GM21515 (cell line): ENCODE results near the gene CDY2B.
"Not testable (repeated sequence)": the region's sequence is repeated elsewhere in the genome, so short reads cannot be mapped to it uniquely, and the experiment has no call there.

Experiments
- ATAC-seq: cut with Tn5 transposase; IDR thresholded peaks from one replicate; pipeline ENCODE4 v1.9.1; 2021; ENCODE audit not compliant: unreplicated experiment

Gene CDY2B, protein sequence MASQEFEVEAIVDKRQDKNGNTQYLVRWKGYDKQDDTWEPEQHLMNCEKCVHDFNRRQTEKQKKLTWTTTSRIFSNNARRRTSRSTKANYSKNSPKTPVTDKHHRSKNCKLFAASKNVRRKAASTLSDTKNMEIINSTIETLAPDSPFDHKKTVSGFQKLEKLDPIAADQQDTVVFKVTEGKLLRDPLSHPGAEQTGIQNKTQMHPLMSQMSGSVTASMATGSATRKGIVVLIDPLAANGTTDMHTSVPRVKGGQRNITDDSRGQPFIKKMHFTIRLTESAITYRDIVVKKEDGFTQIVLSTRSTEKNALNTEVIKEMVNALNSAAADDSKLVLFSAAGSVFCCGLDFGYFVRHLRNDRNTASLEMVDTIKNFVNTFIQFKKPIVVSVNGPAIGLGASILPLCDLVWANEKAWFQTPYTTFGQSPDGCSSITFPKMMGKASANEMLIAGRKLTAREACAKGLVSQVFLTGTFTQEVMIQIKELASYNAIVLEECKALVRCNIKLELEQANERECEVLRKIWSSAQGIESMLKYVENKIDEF

DNA sequence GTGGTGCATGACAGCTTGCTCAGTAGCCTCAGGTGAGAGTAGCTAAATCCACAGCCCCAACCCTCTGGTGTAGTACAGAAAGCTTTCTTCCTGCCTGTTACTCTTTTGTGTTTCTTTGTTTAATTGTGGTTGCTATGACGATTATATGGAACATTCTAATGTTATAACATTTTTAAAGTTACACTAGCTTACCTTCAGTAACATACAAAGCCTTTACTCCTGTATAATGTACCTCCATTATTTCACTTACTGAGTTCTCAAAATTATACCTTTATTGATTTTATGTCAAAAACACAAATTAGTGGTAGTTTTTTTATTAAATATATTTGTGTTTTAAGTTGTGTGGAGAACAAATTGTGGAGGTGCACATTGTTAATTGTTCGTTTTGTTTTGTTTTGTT is at the start of gene CDY2B:
Gene CDY2B (minus strand): TSS at position 101 of the 400 bp plus-strand sequence. CDS start 328 bp downstream, outside the sequence.
- ATAC-seq = not testable (repeated sequence)

DNA sequence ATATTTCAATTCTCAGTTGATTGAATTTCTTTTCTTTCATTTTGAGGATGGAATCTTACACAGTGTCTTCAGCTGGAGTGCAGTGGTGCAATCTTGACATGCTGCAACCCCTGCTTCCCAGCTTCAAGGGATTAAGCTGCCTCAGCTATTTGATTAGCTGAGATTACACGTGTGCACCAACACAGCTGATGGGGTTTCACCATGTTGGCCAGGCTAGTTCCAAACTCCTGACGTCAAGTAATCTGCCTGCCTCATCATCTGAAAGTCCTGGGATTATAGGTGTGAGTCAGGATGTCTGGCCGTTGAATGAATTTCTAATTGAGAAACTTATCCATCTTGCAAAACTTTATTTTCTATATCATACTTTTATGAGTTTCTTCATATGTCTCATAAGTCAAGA is 28.0 kb upstream of the CDY2B start:
- ATAC-seq = not testable (repeated sequence)

DNA sequence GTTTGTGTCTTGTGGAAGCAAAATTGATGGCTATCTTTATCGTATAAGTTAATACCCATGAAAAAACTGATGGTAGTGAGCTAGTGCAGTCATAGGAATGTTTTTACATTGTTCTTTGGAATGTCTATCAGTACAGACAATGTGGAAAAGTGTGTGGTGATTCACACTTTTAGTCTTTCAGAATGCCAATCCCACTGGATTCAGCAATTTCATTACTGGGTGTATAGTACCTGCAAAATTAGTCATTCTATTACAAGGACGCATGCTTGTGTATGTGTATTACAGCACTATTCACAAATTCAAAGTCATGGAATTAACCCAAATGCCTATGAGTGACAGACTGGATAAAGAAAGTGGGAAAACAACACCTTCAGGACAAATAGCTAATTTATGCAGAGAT is 27.3 kb upstream of the CDY2B start:
- not testable (repeated sequence) for ATAC-seq

DNA sequence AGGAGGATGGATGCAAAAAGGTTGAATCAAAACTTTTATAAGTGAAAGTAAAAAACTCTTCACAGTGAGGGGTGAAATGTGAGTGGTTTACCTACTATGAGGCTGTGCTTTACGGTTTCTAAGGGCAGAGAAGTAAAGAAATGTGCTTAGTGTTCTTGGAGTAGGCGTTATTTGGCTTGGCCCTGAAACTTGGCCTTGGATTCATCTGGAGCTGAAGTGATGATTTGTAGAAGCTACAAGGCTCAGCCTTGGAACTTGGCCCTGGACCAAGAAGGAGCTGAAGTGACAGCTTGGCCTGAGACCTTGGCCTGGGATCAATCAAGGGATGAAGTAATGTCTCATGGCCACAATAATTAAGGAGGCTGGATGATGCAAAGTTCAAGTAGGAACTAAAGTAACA is 1.7 kb upstream of the CDY2B start:
- ATAC-seq = not testable (repeated sequence)

DNA sequence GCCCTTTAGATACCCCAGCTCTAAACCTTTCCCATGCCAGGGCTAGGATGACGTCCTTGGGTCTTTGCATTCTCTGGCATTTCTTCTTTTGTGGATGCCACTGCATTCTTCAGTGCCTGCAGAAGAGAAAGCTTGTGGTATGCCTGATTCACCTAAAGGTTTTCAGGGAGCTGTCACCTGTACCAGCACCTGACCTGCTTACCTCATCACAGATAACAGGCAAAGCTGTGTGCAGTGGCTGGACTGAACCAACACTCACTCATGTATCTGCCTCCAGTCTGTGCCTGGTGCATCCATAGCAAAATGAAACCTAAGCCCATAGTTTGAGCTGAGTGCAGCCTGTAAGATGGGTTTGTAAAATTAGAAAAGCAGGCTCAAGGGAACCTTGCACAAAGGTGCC is 3.3 kb downstream of the CDY2B start:
- not testable (repeated sequence) for ATAC-seq

DNA sequence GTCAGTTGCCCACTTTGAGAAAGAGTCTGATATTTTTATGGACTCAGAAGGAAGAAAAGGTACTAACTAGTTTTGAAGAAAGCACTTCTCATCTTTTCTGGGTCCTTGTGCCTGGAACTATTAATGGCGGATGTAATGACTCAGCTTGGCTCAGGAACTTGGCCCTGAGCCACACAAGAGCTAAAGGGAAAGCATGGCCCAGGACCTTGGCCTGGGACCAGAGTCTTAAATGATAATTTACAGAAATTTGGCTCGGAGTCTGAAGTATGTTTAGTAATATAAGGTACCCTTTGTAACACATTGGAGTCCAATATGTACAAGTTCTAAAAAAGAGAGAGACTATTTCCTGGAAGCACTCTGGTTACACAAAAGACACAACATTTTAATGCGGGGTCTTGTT is 4.6 kb downstream of the CDY2B start:
- ATAC-seq = not testable (repeated sequence)

DNA sequence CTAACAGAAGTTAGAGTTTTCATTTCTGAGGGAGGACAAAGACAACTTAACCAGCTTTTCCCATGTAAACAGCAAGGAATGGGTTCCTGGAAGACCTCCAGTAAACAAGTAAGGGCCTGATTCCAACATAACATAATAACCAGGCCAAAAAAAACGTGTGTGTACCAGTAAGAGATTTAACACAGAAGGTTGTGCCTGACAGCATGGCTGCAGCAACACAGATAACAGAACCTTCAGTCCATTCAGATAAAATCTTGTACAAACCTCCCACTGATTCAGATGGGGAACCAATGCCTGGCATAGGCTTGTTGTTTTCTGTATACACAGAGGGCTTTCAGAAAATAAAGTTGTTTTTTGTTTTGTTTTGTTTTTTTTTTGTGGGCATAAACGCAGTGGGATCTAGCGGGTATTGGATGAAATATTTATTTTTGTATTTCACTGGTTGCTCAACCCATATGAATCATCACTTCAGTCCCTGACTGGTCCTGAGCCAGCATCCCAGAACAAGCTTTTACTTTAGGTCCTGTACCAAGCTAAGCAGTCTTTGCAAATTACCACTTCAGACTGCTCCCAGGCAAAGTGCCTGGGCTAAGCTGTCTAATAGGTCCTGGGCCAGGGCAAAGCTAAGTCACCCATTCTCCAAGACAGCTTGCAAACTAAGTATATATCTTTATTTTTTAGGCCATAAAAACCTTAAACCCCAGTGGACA is 8.7 kb downstream of the CDY2B start:
- not testable (repeated sequence) for ATAC-seq

DNA sequence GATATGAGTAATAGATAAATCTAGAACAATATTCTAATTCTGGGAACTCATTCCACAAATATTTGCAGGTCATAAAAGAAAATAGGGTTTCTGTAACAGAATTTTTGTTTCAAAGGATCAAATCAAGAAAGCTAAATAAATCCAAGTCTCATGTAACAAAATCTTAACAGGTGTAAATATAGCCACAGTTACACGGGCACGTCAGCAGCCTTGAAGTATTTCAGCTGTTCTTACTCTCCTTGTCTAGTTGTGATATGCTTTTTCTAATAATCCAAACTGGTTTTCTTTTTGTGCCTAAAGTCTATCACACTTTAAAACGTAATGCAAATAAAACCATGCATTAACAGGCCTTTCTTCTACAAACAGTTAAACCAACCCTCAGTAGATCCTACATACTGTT is 9.3 kb downstream of the CDY2B start:
- not testable (repeated sequence) for ATAC-seq

DNA sequence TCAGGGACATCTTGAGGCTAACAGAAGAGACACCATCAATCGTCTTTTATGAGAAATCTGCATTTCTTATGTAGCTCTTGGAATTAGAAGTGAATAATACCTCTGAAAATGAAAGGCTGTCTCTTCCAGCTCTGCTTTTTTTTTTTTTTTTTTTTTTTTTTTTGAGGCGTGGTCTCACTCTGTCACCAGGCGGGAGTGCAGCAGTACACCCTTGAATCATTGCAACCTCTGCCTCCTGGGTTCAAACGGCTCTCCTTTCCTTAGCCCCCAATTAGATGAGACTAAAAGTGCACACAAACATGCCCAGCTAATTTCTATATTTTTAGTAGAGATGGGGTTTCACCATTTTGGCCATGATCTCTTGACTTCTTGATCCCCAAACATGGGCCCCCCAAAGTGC is 12.2 kb downstream of the CDY2B start:
- ATAC-seq = not testable (repeated sequence)

DNA sequence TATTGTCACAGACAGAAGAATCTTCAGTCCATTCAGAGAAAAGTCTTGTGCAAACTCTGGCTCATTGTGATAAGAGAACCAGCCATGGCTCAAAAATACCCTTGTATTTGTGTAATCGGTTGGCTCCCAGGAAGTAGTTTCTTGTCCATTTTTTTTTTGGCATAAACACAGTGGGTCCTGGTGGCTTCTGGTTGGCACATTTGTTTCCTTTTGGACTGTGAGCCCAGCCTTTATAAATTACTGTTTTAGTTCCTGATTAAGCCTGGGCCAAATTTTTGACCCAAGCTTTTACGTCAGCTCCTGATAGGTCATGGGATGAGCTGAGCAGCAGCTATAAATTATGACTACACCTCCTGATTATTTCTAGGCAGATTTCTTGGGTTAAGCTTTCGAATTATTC is 19.4 kb downstream of the CDY2B start:
- not testable (repeated sequence) for ATAC-seq

DNA sequence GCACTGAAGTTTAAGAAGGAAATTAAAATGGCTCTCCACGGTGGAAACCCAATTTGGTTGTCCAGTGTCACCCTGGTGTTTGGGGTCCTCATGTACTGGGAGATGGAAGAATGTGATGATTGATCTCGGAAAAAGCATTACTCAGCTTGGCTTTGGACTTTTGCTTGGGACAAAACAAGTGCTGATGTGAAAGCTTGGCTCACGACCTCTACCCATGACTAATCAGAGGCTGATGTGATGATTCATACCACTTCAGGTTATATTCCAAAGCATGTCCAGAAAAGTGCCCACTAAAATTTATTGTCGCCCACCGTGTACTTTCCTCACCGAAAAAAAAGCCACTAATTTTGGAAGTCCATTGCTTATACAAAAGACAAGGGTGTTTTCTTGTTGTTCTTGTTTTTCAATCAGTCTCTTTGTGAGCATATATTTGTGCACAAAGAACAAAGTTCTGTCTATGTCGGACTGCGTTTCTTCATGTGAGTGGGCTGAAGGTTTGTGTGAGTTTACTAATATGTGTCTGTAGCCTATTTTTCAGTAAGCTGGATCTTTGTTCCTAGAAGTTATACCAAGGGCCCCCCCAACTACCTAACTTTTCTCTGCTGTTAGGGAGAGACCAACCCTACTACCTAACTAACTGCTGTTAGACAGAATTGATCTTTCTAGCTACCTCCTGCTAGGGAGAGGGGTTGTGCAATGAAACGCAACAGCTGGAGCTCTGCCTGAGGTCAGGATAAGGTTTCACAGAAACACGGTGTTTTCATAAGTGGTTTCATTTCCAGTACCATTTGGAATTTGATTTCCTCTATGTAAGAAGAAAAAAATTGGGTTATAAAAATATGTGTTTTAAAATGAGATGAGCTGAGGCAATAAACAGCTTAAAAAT is 22.8 kb downstream of the CDY2B start:
- ATAC-seq = not testable (repeated sequence)

DNA sequence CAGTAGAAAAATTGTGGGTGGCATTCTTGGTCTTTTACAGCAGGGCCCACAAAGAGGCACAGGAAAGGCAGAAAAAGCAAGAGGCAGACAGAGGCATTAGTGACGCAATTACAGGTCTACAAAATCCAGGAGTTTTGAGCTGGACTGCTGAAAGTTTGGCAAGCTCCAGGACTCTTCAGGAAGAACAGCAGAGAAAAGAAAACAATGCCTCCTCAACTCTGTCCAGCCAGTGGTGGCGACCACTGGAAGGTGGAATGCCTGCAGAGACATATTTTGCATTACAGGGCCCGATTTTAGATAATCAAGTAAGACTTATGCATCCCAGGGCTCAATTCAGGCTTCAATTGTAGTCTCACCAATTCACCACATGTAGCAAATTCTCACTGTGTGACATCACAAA is 23.5 kb downstream of the CDY2B start:
- not testable (repeated sequence) for ATAC-seq

DNA sequence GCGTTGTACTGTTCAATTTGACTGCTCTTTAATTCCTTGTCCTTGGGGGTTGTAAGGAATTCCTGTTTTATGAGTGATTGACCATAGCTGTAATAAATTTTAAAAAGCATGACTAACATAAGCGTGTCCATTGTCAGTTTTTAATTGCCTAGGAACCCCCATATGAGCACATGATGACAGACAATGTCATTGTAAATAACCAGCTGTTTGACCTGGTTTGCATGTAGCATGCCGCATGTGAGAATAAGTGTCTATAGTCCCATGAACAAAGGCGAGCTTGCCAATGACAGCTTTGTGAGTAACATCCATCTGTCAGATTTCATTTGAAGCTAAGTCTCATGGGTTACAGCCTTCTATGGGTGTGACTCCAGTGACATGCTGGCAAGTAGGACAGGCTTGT is 30.9 kb downstream of the CDY2B start:
- not testable (repeated sequence) for ATAC-seq

DNA sequence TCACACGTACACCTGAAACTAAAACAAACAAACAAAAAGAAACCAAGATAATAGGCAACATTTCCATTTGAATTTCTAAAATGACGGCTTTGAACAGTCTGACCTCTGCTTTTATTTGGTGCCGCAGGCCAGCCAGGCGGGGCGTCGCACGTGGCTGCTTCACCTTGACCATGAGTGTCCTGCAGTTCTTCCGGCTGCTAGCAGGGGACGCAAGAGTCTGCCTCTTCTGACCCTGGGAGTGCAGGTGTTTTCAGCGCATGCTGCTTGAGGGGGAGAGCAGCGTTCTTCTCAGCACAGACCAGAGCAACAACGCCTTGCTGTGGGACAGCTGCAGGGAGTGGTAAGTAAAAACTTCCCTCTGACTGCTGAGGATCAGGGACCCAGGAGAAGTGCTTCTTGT is 47.9 kb downstream of the CDY2B start:
- not testable (repeated sequence) for ATAC-seq
